GM15510 (cell line): Measurements from ENCODE around the gene FBXW7.

Experiments used
- POLR2A ChIP-seq: IDR thresholded peaks from 3 replicates; pipeline ENCODE4 v1.6.1; 2011; ENCODE audit warnings: borderline replicate concordance; ENCODE audit not compliant: insufficient read length; ENCODE audit errors: extremely low read depth

The FBXW7 gene

GRCh38 chr4:152283801-152284470 lies 252.0 kb downstream of the FBXW7 start:
- no peak for TF ChIP-seq POLR2A

- no peak for TF ChIP-seq POLR2A
Observed at GRCh38 chr4:152281822-152282221, 254.1 kb downstream of the FBXW7 start.

GRCh38 chr4:152281211-152281610 lies 254.7 kb downstream of the FBXW7 start:
- TF ChIP-seq POLR2A = no peak

DNA sequence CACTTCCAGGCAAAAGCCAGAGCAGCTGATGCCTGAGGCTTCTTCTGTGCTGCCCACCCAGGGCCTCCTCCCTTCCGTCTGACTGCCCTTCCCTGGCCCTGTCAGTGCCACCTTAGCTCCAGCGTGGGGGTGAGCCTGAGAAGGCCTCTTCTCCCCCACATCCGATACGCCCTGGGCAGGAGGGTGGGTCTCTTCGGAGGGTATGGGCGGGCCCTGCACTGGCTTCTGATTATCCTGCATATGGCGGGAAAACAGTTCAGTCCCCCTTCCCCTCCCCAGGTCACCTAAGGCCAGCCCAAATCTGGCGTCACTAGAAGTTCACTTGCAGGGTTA lies 256.7 kb downstream of the FBXW7 start:
- no peak for TF ChIP-seq POLR2A

DNA sequence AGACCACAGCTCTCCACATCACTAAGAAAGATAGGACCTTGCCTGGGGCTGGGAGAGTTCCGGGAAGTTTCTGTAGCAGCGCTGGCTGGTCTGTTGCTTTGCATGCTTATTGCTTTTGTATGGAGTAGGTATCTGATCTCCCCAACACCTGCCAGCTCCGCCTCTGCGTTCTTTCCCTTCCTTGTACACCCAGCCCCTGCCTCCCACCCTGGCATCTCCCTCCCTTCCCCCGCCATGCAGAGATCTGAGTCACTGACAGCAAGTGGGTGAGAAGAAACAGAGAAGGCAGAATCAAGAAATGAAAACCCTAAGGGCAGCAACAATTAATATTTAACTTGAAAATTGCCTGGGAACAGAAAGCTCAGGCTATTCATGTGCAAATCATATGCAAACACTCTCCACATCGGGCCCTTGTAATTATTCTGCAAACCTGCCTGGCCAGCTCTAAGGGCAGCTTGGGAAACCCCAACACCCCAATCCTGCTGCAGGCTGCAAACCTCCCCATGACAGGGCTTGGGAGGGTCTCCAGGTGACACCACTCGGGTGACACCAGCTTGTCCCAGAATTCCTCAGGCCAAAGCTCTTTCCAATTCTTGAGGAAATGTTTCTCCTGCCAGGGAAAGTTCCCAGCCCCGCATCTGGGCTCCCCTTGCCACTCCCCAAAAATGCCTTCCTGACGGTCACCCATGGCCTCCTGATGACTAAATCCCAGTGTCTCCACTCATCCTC lies 257.2 kb downstream of the FBXW7 start:
- TF ChIP-seq POLR2A = no peak

- no peak for TF ChIP-seq POLR2A
Observed at GRCh38 chr4:152278172-152278504, 257.8 kb downstream of the FBXW7 start.

GRCh38 chr4:152277333-152277732 lies 258.6 kb downstream of the FBXW7 start:
- TF ChIP-seq POLR2A = no peak

DNA sequence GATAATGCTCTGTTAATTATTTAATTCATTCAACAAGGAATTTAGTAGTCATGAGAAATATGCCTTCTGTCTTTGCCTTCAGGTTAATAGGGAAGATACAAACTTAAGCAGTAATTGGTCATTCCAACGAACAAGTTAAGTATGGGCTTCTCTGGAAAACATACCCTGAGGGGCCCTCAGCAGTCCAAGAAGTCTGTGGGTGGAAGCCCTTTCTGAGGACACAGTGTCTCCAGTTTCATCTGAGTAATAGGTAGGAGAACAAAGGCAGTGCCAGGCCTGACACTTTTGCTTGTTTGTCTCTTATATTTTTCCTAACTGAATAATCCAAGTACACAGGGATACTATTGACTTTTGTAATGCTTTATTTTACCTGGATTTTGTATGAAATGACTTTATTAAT lies 262.5 kb downstream of the FBXW7 start:
- TF ChIP-seq POLR2A = no peak
